Astrocyte of the cerebellum (primary cell): ENCODE measurements around the gene CDKL5.

ENCODE experiments used
- DNase-seq: peaks from one replicate; pipeline ENCODE4 v3.0.0-alpha.2; 2011; ENCODE audit warnings: low read depth
- H3K4me3 ChIP-seq: 2 replicates; pipeline ENCODE4 v1.5.1; 2011; ENCODE audit warnings: mild to moderate bottlenecking, low read depth, low read length, moderate library complexity
- in situ Hi-C: cut with HindIII; loops from 2 replicates; pipeline ENCODE4 v1.10.0; 2017; ENCODE audit warnings: low sequenced_read_pairs
- TF ChIP-seq, protein P1 (sequence below): IDR thresholded peaks from 2 replicates; pipeline ENCODE4 v1.5.1; 2012; ENCODE audit warnings: low read length, low read depth, moderate library complexity, mild to moderate bottlenecking; ENCODE audit errors: missing control alignments

The CDKL5 gene

DNA sequence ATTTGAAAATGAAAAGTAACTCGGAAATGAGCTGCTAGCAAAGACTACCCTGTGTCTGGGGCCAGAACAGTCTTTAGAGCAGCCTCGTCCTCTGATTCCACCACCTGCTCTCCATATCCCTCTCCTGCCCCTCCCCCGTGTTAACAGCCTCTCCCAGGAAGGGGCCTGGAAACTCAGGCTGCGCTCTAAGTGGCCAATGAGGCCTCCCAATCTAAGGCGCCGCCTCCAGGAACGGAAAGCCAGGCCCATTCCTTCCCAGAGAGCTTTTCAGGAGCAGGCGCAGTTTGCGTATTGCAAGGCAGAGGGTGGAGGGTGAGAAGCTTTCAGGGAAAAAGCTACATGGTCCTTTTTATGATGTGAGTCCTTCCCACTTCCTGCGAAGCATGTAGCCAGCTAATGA is 215.3 kb downstream of the CDKL5 start:
- in situ Hi-C loops = no loop called here
- TF ChIP-seq, protein P1, sequence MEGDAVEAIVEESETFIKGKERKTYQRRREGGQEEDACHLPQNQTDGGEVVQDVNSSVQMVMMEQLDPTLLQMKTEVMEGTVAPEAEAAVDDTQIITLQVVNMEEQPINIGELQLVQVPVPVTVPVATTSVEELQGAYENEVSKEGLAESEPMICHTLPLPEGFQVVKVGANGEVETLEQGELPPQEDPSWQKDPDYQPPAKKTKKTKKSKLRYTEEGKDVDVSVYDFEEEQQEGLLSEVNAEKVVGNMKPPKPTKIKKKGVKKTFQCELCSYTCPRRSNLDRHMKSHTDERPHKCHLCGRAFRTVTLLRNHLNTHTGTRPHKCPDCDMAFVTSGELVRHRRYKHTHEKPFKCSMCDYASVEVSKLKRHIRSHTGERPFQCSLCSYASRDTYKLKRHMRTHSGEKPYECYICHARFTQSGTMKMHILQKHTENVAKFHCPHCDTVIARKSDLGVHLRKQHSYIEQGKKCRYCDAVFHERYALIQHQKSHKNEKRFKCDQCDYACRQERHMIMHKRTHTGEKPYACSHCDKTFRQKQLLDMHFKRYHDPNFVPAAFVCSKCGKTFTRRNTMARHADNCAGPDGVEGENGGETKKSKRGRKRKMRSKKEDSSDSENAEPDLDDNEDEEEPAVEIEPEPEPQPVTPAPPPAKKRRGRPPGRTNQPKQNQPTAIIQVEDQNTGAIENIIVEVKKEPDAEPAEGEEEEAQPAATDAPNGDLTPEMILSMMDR = no peak
- no peak for DNase-seq
- H3K4me3 ChIP-seq = no peak overlapping the region

DNA sequence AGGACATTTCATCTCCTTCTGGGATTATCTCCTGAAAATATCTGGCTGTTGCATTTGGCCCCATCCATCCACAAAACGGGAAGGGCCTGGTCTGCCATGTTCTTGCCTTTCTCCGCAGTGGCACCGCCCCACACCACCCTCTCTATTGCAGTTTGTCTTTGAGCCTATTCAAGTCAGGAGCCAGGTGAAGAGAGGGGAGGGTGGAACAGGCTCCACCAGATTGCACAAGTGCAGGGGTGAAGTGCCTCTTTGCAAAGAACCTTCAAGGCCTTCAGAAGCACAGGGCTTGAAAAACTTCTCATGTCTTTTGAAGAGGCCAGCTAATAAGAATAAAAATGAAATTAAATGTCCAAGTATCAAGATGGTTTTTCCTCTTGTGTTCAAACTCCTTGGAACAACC is 217.8 kb downstream of the CDKL5 start:
- in situ Hi-C loops = no loop called here
- DNase-seq = no peak
- TF ChIP-seq, protein P1 = no peak
- no peak overlapping the region for H3K4me3 ChIP-seq

DNA sequence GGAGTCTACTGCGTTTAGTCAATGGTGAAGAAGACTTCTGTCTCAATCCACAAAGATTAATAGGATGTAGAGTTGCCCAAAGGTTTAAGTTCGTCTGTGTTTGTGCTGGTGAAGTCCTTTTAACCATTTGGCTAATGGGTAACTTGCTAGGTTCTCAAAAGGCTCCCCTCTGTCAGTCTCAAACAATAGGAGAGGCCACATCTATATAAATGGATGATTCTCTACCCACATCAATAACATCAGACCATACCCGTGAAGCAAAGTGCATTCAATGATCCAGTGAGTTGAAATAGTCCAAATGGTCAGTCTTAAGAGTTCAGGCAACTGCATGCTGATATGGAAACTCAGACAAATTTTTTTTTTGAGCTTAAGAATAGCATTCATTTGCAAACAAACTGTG is 218.4 kb downstream of the CDKL5 start:
- no peak for DNase-seq
- H3K4me3 ChIP-seq = no peak overlapping the region
- TF ChIP-seq, protein P1 = no peak
- in situ Hi-C loops = no loop called here

DNA sequence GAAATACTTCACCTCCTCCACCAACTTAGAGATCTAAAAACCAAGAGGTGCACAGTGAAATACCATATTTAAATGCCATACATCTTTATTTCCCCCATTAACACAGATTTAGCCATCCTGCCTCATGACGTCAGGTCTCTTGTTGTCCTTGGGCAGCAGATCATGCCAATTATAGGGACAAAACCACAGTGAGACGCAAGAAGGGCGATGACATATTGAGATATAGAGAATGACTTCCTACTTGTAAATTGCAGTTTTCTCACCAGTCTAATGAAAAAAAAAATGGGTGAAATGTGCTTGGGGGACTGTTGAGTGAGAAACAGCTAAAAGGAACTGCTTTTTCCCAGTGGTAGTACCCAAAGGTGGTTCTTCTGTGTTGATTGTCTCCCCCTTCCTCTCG is 222.2 kb downstream of the CDKL5 start:
- TF ChIP-seq, protein P1 = no peak
- in situ Hi-C loops = no loop called here
- no peak overlapping the region for H3K4me3 ChIP-seq
- no peak for DNase-seq

DNA sequence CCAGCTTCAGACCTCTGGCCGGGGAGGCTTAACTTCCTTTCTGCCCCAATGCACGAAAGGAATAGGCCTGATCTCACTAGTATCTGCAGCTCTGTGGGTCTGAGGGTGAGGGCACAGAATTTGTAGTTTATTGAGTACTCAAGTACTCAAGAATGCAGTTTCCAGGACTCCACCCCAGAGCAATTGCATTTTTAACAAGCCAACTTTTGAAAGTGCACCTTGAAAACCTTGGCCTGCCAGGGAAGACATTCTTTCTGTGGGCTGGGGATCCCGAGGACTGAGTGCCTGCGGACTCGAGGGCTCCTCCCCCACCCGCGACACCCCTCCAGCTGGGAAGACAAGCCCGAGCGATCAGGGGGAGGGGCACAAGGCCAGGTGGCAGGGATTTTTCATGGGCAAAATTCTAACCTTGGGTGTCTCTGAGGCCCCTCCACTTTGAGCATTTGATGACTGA is 224.1 kb downstream of the CDKL5 start:
- TF ChIP-seq, protein P1 = no peak
- in situ Hi-C loops = no loop called here
- H3K4me3 ChIP-seq = no peak overlapping the region
- DNase-seq = no peak

DNA sequence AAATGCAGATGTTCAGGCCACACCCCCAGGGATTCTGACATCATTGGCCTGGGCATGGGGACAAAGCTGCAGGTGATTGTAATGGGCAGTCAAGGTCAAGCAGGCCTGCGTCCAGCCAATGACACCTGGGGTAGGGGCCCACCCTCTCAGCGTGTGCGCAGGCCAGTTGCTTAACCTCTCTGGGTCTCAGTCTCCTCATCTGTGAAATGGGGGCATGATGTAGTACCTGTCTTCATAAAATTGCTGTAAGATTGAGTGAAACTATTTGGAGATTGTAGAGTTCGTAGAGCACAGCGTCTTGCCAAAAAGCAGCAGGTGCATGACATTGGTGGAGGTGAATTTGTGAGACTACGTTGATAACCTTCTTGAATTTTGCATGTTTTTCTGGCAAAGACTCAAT is 225.3 kb downstream of the CDKL5 start:
- H3K4me3 ChIP-seq = no peak overlapping the region
- in situ Hi-C loops = no loop called here
- no peak for DNase-seq

More for the DNA sequence above, 225.3 kb downstream of the CDKL5 start:
- TF ChIP-seq, protein P1 = no peak
